Measurements from ENCODE around the gene ATP13A5.

ATP13A5 gene

DNA sequence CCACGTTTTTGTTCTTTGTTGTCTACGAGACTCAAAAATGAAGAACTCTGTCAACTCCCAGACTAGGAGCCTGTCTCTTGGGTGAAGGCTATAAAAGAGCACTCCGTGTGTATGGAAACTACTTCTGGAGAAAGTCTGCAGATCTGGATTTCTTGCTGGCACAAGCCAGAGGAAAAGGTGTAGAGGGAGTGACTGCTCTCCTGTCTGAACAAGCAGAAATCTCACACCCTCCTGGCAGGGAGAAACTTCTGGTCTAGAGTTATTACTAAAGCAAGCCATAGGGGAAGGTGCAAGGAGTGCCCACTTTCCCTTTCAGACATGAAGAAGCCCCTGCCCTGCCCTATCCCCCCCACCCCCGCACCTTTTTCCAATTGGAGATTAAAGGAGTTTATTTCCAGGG is 128.1 kb downstream of the ATP13A5 start:
- no peak for DNase-seq

DNA sequence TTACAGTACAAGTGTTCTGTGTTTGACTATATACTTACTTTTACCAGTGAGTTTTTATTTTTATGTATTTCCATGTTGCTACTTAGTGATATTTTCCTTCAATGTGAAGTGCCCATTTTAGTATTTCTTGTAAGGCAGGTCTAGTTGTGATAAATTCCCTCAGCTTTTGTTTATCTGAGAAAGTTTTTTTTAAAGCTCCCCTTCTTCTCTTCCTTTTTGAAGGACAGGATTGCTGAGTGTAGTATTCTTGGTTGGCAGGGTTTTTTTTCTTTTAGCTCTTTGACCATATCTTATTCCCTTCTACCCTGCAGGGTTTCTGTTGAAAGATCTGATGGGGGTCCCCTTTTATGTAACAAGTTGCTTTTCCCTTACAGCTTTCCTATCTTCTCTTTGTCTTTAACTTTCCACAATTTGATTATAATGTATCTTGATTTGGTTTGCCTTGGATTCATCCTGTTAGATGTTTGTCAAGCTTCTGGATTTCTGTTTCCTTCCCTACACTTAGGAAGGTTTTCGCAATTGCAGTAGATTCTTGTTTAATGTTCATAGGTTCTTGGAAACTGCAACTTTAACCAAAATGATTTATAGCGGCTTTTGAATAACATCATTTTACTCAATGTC is 129.6 kb downstream of the ATP13A5 start:
- DNase-seq: no peak

DNA sequence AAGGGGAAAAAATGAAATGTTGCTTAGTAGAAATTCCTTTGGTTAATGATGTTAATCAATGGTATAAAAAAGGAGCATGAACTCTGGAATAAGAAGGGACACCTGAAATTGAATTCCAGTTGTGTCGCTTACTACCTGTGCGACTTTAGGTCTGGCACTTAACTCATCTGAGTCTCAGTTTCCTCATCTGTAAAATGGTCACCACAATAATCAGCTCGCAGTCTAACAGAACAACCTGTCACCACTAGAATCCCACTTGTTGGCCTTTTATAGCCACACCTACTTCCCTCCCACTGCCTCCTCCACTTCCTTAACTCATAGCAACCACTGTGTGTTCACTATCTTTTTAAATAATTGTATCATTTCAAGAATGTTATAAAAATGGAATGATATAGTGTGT is 135.0 kb downstream of the ATP13A5 start:
- DNase-seq: no peak

- no peak for DNase-seq
Measured at GRCh38 chr3:193241716-193242115, 136.8 kb downstream of the ATP13A5 start.

DNA sequence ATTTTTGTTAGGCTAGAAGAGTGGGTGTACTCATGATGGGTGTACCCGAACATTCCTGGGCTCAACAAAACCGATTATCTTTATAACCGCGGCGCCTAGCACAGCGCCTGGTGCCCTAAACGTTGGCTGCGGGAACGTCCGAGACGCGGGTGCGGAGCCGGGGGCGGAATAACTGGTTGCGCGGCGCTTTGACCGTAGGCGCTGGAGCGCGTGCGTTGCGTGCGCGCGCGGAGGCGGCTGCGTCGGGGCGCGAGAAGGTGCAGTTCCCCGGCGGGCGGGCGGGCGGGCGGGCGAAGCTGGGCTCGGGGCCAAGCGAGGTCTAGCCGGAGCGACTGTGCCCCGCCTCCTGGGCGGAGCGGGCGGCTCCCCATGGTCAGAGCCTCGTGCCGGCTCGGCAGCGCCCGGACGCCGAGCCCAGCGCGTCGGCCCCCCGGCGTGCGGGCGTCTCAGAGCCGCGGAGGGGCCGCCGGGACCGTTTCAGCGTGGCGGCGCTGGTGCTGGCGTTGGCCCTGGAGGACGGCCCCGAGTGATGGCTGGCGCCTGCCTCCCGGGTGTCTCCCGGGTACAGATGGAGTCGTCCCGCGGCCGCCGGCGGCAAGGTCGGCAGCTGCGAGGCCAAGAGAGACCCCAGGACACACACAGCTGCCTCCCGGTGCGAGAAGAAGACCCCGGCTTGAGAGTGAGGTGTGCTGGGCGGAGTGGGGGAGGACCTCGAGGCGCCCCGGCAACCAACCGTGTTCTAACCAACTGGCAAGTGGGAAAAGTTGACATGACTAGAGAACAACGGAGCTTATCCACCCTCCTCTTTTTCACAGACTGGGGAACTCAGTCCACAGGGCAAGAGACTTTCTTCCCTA is 137.5 kb downstream of the ATP13A5 start, which contains the start of gene PLAAT1:
PLAAT1 (plus strand) TSS at position 373 of the 857 bp plus-strand sequence. CDS start 14,429 bp downstream, outside the sequence.
- DNase-seq: no peak

DNA sequence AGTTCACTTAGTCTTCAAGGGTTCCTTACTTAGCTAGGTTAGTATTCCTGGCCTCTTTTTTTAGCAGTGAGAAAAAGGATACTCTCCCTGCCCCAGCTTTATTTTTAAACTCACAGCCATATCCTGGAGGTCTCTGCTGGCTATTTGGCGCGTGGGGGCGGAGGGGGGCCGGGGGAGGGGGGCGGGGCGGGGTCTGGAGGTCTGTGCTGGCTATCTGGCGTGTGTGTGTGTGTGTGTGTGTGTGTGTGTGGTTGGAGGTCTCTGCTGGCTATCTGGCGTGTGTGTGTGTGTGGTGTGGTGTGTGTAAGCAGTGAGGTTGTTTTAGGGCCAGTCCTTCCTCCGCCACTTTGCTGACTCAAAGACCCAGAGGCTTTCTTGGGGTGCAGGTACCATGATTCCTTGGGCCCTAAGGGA is 138.1 kb downstream of the ATP13A5 start:
- no peak for DNase-seq

- DNase-seq: no peak
Measured at GRCh38 chr3:193237030-193237429, 141.5 kb downstream of the ATP13A5 start.

- no peak for DNase-seq
Measured at GRCh38 chr3:193236599-193236998, 142.0 kb downstream of the ATP13A5 start.

DNA sequence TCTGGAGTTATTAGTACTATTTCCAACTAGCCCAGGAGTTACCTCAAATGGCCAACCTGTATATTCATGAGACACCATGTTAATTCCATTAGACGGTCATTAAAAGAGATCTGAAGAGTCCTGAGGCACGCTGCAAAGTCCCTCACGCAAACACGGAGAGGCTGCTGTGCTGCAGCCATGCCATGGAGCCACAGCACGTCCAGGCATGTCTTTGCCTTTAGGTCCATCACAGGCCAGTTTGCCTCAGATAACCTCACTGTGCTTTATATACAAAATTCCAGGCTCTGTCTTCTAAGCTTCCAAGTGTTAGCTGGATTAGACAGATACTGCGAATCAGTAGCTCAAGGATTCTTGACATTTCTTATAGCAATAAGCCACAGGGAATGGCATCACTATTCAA is 147.4 kb downstream of the ATP13A5 start:
- no peak for DNase-seq

DNA sequence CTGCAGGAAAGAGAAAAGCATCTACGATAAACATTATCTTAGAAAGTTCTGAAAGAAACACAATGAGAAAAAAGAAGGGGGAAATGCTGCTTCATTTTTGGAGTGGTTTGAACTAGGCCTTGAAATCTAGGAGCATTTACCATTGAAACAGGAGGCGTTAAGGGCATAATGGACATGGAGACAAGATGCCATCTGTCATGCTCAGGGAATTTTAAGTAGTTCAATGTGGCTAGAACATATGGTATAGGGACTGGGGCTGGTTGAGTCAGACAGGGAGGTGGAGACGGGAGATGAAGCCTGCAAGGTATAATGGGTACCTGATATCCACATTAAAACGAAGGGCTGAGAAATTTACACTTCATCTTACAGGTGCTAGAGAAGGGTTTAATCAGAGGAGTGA is 147.9 kb downstream of the ATP13A5 start:
- no peak for DNase-seq

- no peak for DNase-seq
Measured at GRCh38 chr3:193229851-193230420, 148.6 kb downstream of the ATP13A5 start.

DNA sequence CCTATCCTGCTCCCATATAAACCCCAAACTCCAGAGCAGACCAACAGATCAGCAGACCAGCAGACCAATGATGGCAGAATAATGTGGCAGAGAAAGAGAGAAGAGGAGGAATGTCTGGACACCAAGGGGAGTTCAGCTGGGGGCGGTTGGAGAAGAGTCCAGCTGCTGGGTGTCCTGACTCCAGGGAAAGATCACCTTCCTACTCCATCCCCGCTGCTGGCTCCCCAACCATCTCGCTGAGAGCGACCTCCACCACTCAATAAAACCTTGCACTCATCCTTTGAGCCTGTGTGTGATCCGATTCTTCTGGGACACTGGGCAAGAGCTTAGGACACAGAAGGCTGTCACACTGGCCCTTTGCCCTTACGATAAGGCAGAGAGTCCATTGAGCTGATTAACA is 150.3 kb downstream of the ATP13A5 start:
- DNase-seq: no peak

DNA sequence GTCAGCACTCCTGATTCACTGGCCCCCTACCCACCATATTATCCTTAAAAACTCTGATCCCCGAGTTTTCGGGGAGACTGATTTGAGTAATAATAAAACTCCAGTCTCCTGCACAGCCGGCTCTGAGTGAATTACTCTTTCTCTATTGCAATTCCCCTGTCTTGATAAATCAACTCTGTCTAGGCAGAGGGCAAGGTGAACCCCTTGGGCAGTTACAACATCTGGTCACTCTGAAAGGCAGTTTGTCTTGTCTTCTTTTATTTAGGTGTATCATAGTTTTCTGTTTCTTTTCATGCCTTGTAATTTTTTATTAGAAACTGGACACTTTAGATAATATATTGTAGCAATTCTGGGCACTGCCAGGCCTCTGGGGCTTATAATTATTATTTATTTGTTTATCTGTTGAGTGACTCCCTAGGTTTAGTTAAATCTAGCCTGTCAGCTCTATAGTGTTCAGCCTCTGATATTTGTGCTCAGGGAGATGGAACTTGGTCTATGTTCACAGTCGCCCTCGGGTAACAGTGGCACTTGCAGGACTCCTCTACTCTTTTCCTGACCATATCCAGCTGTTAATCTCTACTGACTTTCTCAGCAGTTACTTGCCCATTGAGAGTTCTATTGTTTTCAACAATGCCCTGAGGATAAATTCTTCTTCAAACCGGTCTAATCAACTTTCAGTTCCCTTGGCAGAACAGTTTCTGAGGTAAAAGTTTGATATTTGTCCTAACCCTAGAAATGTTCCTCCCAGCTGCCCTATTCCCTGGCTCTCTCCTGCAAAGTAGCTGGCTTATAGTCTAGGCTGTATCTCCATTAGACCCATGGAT is 153.0 kb downstream of the ATP13A5 start:
- no peak for DNase-seq
